SJCRH30 (cell line): Measurements from ENCODE around the gene ROBO2. TPM values are rescaled to one million over a fixed set of nuclear protein-coding genes. Genes with fewer than 3 reads are reported as not detected.

ENCODE experiments used
- DNase-seq, 2 experiments: peaks; one replicate each; pipeline ENCODE4 v3.0.0-alpha.2; 2015 to 2020
- H3K27ac ChIP-seq: fragments of 250-450 bp; sonication (Bioruptor Pico); 2 replicates; pipeline ENCODE4 v1.5.1; 2020; ENCODE audit warnings: mild to moderate bottlenecking, moderate library complexity
- H3K27me3 ChIP-seq: fragments of 250-450 bp; sonication (Bioruptor Pico); 2 replicates; pipeline ENCODE4 v1.5.1; 2020; ENCODE audit warnings: mild to moderate bottlenecking, moderate library complexity
- H3K36me3 ChIP-seq: fragments of 250-450 bp; sonication (Bioruptor Pico); 2 replicates; pipeline ENCODE4 v1.5.1; 2020; ENCODE audit warnings: mild to moderate bottlenecking, moderate library complexity
- H3K4me1 ChIP-seq: fragments of 250-450 bp; sonication (Bioruptor Pico); 2 replicates; pipeline ENCODE4 v1.5.1; 2020; ENCODE audit warnings: mild to moderate bottlenecking, moderate library complexity
- H3K4me3 ChIP-seq: fragments of 250-450 bp; sonication (Bioruptor Pico); 2 replicates; pipeline ENCODE4 v1.5.1; 2020; ENCODE audit warnings: mild to moderate bottlenecking, moderate library complexity
- H3K9me3 ChIP-seq: fragments of 250-450 bp; sonication (Bioruptor Pico); replicated peaks from 2 replicates; pipeline ENCODE4 v1.5.1; 2020; ENCODE audit warnings: mild to moderate bottlenecking, moderate library complexity
- total RNA-seq: library from RNA; depleted of rRNA; stranded (reverse); fragments of >200 nt; shearing (Covaris generic); gene quantifications from 2 replicates; pipeline ENCODE4 v1.2.3, GENCODE V29; 2014

ROBO2 gene
- total RNA-seq, 1 experiment from 2014 or later, result 14.3 TPM

- Histone ChIP-seq H3K27ac (no peak overlapping the region), H3K4me3 (no peak overlapping the region), H3K27me3 (no peaks in the 10 kb centered on the region), H3K36me3 (no peaks in the 10 kb centered on the region), H3K4me1 (peaks cover 8% of the 10 kb centered on the region), H3K9me3 (no peaks in the 10 kb centered on the region)
- no peak for DNase-seq
Observed at GRCh38 chr3:77267589-77267988, 227.7 kb downstream of the ROBO2 start.

- DNase-seq, result peak; percentile 7 to 63
- Histone ChIP-seq H3K4me1 (peaks cover 8% of the 10 kb centered on the region), H3K27me3 (no peaks in the 10 kb centered on the region), H3K9me3 (no peaks in the 10 kb centered on the region), H3K27ac (peak overlapping the region; percentile 47), H3K36me3 (no peaks in the 10 kb centered on the region), H3K4me3 (0 out of 2 replicates have a peak overlapping the region, but pooled peaks have one; percentile 5)
Observed at GRCh38 chr3:77271306-77271705, 231.4 kb downstream of the ROBO2 start.

GRCh38 chr3:77271711-77272110 is 231.8 kb downstream of the ROBO2 start:
- H3K27ac ChIP-seq, result peak overlapping the region; percentile 47
- no peaks in the 10 kb centered on the region for H3K9me3 ChIP-seq
- peaks cover 8% of the 10 kb centered on the region for H3K4me1 ChIP-seq
- H3K36me3 ChIP-seq, result no peaks in the 10 kb centered on the region
- H3K27me3 ChIP-seq, result no peaks in the 10 kb centered on the region
- peak; percentile 24 to 50 for DNase-seq
- 0 out of 2 replicates have a peak overlapping the region, but pooled peaks have one; percentile 5 for H3K4me3 ChIP-seq

GRCh38 chr3:77279276-77279675 is 239.4 kb downstream of the ROBO2 start:
- H3K36me3 ChIP-seq, result no peaks in the 10 kb centered on the region
- H3K4me3 ChIP-seq, result no peak overlapping the region
- no peak for DNase-seq
- no peaks in the 10 kb centered on the region for H3K4me1 ChIP-seq
- no peaks in the 10 kb centered on the region for H3K9me3 ChIP-seq
- H3K27ac ChIP-seq, result no peak overlapping the region
- no peaks in the 10 kb centered on the region for H3K27me3 ChIP-seq

- Histone ChIP-seq H3K4me3 (no peak overlapping the region), H3K36me3 (no peaks in the 10 kb centered on the region), H3K4me1 (no peaks in the 10 kb centered on the region), H3K27ac (no peak overlapping the region), H3K27me3 (no peaks in the 10 kb centered on the region), H3K9me3 (no peaks in the 10 kb centered on the region)
- no peak for DNase-seq
Observed at GRCh38 chr3:77281721-77282120, 241.8 kb downstream of the ROBO2 start.

GRCh38 chr3:77283108-77283507 is 243.2 kb downstream of the ROBO2 start:
- DNase-seq, result no peak
- no peaks in the 10 kb centered on the region for H3K27me3 ChIP-seq
- no peaks in the 10 kb centered on the region for H3K9me3 ChIP-seq
- H3K27ac ChIP-seq, result no peak overlapping the region
- no peaks in the 10 kb centered on the region for H3K36me3 ChIP-seq
- H3K4me3 ChIP-seq, result no peak overlapping the region
- H3K4me1 ChIP-seq, result no peaks in the 10 kb centered on the region

- no peaks in the 10 kb centered on the region for H3K36me3 ChIP-seq
- DNase-seq, result no peak
Observed at GRCh38 chr3:77288348-77288747, 248.4 kb downstream of the ROBO2 start.

GRCh38 chr3:77296527-77296926 is 256.6 kb downstream of the ROBO2 start:
- no peaks in the 10 kb centered on the region for H3K27me3 ChIP-seq
- no peak overlapping the region for H3K27ac ChIP-seq
- H3K4me1 ChIP-seq, result no peaks in the 10 kb centered on the region
- no peaks in the 10 kb centered on the region for H3K9me3 ChIP-seq
- no peaks in the 10 kb centered on the region for H3K36me3 ChIP-seq
- no peak for DNase-seq
- H3K4me3 ChIP-seq, result no peak overlapping the region

More at GRCh38 chr3:77288348-77288747, 248.4 kb downstream of the ROBO2 start:
- H3K4me1 ChIP-seq, result no peaks in the 10 kb centered on the region
- H3K4me3 ChIP-seq, result no peak overlapping the region
- H3K27ac ChIP-seq, result no peak overlapping the region
- H3K9me3 ChIP-seq, result no peaks in the 10 kb centered on the region
- no peaks in the 10 kb centered on the region for H3K27me3 ChIP-seq

GRCh38 chr3:77298417-77298816 is 258.5 kb downstream of the ROBO2 start:
- Histone ChIP-seq H3K27ac (no peak overlapping the region), H3K9me3 (no peaks in the 10 kb centered on the region), H3K4me3 (no peak overlapping the region), H3K4me1 (no peaks in the 10 kb centered on the region), H3K36me3 (no peaks in the 10 kb centered on the region), H3K27me3 (no peaks in the 10 kb centered on the region)
- no peak for DNase-seq

GRCh38 chr3:77303955-77304699 is 264.2 kb downstream of the ROBO2 start:
- H3K4me1 ChIP-seq, result no peaks in the 10 kb centered on the region
- H3K9me3 ChIP-seq, result no peaks in the 10 kb centered on the region
- DNase-seq, result no peak
- H3K36me3 ChIP-seq, result no peaks in the 10 kb centered on the region
- H3K27ac ChIP-seq, result no peak overlapping the region
- no peak overlapping the region for H3K4me3 ChIP-seq
- H3K27me3 ChIP-seq, result no peaks in the 10 kb centered on the region

- Histone ChIP-seq H3K9me3 (no peaks in the 10 kb centered on the region), H3K27me3 (no peaks in the 10 kb centered on the region), H3K36me3 (no peaks in the 10 kb centered on the region), H3K27ac (no peak overlapping the region), H3K4me1 (no peaks in the 10 kb centered on the region), H3K4me3 (no peak overlapping the region)
- DNase-seq, result no peak
Observed at GRCh38 chr3:77304700-77305021, 264.8 kb downstream of the ROBO2 start.

GRCh38 chr3:77309460-77309859 is 269.6 kb downstream of the ROBO2 start:
- Histone ChIP-seq H3K9me3 (no peaks in the 10 kb centered on the region), H3K27ac (no peak overlapping the region), H3K4me1 (no peaks in the 10 kb centered on the region), H3K36me3 (no peaks in the 10 kb centered on the region), H3K27me3 (no peaks in the 10 kb centered on the region), H3K4me3 (no peak overlapping the region)
- no peak for DNase-seq

- no peak overlapping the region for H3K4me3 ChIP-seq
- no peaks in the 10 kb centered on the region for H3K36me3 ChIP-seq
- H3K27ac ChIP-seq, result no peak overlapping the region
- H3K9me3 ChIP-seq, result no peaks in the 10 kb centered on the region
- no peak for DNase-seq
- no peaks in the 10 kb centered on the region for H3K27me3 ChIP-seq
- no peaks in the 10 kb centered on the region for H3K4me1 ChIP-seq
Observed at GRCh38 chr3:77313843-77314242, 273.9 kb downstream of the ROBO2 start.

GRCh38 chr3:77319711-77320110 is 279.8 kb downstream of the ROBO2 start:
- peak in 1 of 2 experiments; percentile 25 for DNase-seq
- H3K27ac ChIP-seq, result no peak overlapping the region
- H3K9me3 ChIP-seq, result no peaks in the 10 kb centered on the region
- H3K4me3 ChIP-seq, result no peak overlapping the region
- no peaks in the 10 kb centered on the region for H3K4me1 ChIP-seq
- no peaks in the 10 kb centered on the region for H3K27me3 ChIP-seq
- H3K36me3 ChIP-seq, result no peaks in the 10 kb centered on the region

- no peak overlapping the region for H3K27ac ChIP-seq
- no peaks in the 10 kb centered on the region for H3K9me3 ChIP-seq
- no peak overlapping the region for H3K4me3 ChIP-seq
- no peaks in the 10 kb centered on the region for H3K27me3 ChIP-seq
- no peaks in the 10 kb centered on the region for H3K36me3 ChIP-seq
- H3K4me1 ChIP-seq, result no peaks in the 10 kb centered on the region
- peak in 1 of 2 experiments; percentile 27 for DNase-seq
Observed at GRCh38 chr3:77320514-77320913, 280.6 kb downstream of the ROBO2 start.

- Histone ChIP-seq H3K27me3 (no peaks in the 10 kb centered on the region), H3K27ac (no peak overlapping the region), H3K9me3 (no peaks in the 10 kb centered on the region), H3K4me3 (no peak overlapping the region), H3K4me1 (no peaks in the 10 kb centered on the region), H3K36me3 (no peaks in the 10 kb centered on the region)
- no peak for DNase-seq
Observed at GRCh38 chr3:77321646-77322045, 281.7 kb downstream of the ROBO2 start.
